AG04450 (cell line): ENCODE results near the gene KLHL29. TPM values are rescaled to one million over a fixed set of nuclear protein-coding genes. Genes with fewer than 3 reads are reported as not detected.

Source experiments
- CTCF ChIA-PET: fragments of 300-600, 350-600 bp; formaldehyde crosslinking; extraction: SDS; loops from one replicate; lab custom pipeline; 2022; ENCODE audit warnings: antibody characterized with exemption, inconsistent platforms; lab: Charles Lee
- POLR2A ChIA-PET: fragments of 350-600 bp; formaldehyde crosslinking; extraction: SDS; loops from one replicate; lab custom pipeline; 2021; ENCODE audit warnings: antibody characterized with exemption, inconsistent platforms; lab: Yijun Ruan, JAX
- DNase-seq: peaks from one replicate; pipeline ENCODE4 v3.0.0-alpha.2; 2011; ENCODE audit warnings: low read depth, low spot score
- H3K27ac ChIP-seq: one replicate; pipeline ENCODE4 v1.5.1; 2012; ENCODE audit warnings: low read depth, low read length, control low read depth
- H3K27me3 ChIP-seq: one replicate; pipeline ENCODE4 v1.6.0; 2012; ENCODE audit warnings: low read length; ENCODE audit not compliant: control insufficient read depth, insufficient read depth
- H3K4me3 ChIP-seq: 2 replicates; pipeline ENCODE4 v1.5.1; 2011; ENCODE audit warnings: mild to moderate bottlenecking, low read depth, low read length, control low read depth
- H3K9me3 ChIP-seq: 2 replicates; pipeline ENCODE4 v1.5.1; 2012; ENCODE audit warnings: low read length; ENCODE audit not compliant: control insufficient read depth, insufficient read depth
- polyA plus RNA-seq: library from polyadenylated mRNA; depleted of rRNA; stranded (reverse); fragments of >200 nt; gene quantifications from 2 replicates; pipeline ENCODE4 v1.2.3, GENCODE V29; 2011
- TF ChIP-seq, protein P1 (sequence below): IDR thresholded peaks from 2 replicates; pipeline ENCODE4 v1.5.1; 2011; ENCODE audit warnings: low read depth, low read length, control low read depth, inconsistent platforms

Gene KLHL29
- polyA plus RNA-seq, 1 experiment, result 3.6 TPM

- Histone ChIP-seq H3K9me3 (peaks cover 4% of the 10 kb centered on the region), H3K4me3 (no peak overlapping the region), H3K27ac (no peak overlapping the region), H3K27me3 (no peaks in the 10 kb centered on the region)
- POLR2A ChIA-PET, result no interaction called here
- DNase-seq, result no peak
- TF ChIP-seq, protein P1, sequence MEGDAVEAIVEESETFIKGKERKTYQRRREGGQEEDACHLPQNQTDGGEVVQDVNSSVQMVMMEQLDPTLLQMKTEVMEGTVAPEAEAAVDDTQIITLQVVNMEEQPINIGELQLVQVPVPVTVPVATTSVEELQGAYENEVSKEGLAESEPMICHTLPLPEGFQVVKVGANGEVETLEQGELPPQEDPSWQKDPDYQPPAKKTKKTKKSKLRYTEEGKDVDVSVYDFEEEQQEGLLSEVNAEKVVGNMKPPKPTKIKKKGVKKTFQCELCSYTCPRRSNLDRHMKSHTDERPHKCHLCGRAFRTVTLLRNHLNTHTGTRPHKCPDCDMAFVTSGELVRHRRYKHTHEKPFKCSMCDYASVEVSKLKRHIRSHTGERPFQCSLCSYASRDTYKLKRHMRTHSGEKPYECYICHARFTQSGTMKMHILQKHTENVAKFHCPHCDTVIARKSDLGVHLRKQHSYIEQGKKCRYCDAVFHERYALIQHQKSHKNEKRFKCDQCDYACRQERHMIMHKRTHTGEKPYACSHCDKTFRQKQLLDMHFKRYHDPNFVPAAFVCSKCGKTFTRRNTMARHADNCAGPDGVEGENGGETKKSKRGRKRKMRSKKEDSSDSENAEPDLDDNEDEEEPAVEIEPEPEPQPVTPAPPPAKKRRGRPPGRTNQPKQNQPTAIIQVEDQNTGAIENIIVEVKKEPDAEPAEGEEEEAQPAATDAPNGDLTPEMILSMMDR, result no peak
- CTCF ChIA-PET, result no interaction called here
These were observed 296.6 kb downstream of the KLHL29 start for GRCh38 chr2:23681356-23682140.

GRCh38 chr2:23682481-23682880 is 297.5 kb downstream of the KLHL29 start:
- H3K9me3 ChIP-seq, result peaks cover 4% of the 10 kb centered on the region
- H3K27ac ChIP-seq, result no peak overlapping the region
- ChIA-PET POLR2A (no interaction called here), CTCF (no interaction called here)
- H3K27me3 ChIP-seq, result no peaks in the 10 kb centered on the region
- TF ChIP-seq, protein P1, result no peak
- H3K4me3 ChIP-seq, result no peak overlapping the region
- DNase-seq, result no peak

- ChIA-PET CTCF (no interaction called here), POLR2A (no interaction called here)
- Histone ChIP-seq H3K4me3 (no peak overlapping the region), H3K9me3 (peaks cover 4% of the 10 kb centered on the region), H3K27ac (no peak overlapping the region), H3K27me3 (no peaks in the 10 kb centered on the region)
- TF ChIP-seq, protein P1, result no peak
- DNase-seq, result no peak
These were observed 298.0 kb downstream of the KLHL29 start for GRCh38 chr2:23683001-23683400.

- Histone ChIP-seq H3K27ac (no peak overlapping the region), H3K4me3 (no peak overlapping the region), H3K27me3 (no peaks in the 10 kb centered on the region), H3K9me3 (no peaks in the 10 kb centered on the region; the same call in 1 of the 2 replicates)
- no peak for DNase-seq
- POLR2A ChIA-PET, result interaction anchor here (0.6 kb wide), 1 partner anchor 48 kb away, joined by 3 read pairs; no protein-coding TSS in a partner anchor
- CTCF ChIA-PET, result interaction anchor here (0.8 kb wide), 1 partner anchor 19 kb away, joined by 4 read pairs; no protein-coding TSS in a partner anchor
- TF ChIP-seq, protein P1, result no peak
These were observed 299.6 kb downstream of the KLHL29 start for GRCh38 chr2:23684395-23685176.

GRCh38 chr2:23685181-23685580 is 300.2 kb downstream of the KLHL29 start:
- no peaks in the 10 kb centered on the region for H3K27me3 ChIP-seq
- TF ChIP-seq, protein P1, result no peak
- no peak overlapping the region for H3K27ac ChIP-seq
- DNase-seq, result no peak
- no peaks in the 10 kb centered on the region; the same call in 1 of the 2 replicates for H3K9me3 ChIP-seq
- ChIA-PET CTCF (no interaction called here), POLR2A (no interaction called here)
- H3K4me3 ChIP-seq, result no peak overlapping the region
